ENCODE results near the gene KCNA2. TPM values are rescaled to one million over a fixed set of nuclear protein-coding genes. Genes with fewer than 3 reads are reported as not detected.

KCNA2 gene
- total RNA-seq, 2 experiments from 2014 or later = 0.19 to 0.64 TPM

DNA sequence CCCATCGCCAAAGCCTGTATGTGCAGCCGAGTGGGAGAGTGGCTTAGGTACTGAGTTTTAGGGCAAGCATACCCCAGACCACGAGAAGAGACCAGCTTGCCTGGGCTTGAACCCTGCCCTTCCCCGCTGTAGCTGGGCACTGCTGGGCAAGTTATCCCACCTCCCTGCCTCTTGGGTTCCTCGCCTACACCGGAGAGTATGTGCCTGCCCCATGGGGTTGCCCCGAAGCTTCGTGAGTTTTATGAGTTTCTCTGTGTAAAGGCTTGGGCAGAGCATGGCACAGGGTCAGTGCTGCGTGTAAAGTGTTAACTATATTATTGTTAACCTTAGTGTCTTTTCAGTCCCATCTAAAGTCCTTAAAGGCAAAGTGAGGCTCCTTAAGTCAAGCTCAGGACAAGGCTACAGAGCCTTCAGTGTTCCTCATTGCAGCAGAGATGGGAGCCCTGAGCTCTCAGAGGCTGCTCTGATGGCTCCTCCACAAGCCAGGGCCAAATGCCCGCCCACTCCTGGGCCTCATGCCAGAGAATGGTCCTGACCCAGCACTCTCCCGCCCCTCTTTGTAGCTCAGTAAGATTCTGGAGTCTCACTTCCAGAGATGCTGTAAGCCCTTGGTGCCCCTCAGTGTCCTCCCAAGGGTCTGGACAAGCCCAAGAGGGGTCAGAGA is 50.2 kb downstream of the KCNA2 start:
- intact Hi-C loops (cut with micrococcal nuclease) = loop anchor here (1.0 kb wide), 2 partner anchors 59 to 227 kb away; no protein-coding TSS in a partner anchor
- DNase-seq = no peak
- peaks cover 41% of the 10 kb centered on the region for H3K27me3 Mint-ChIP-seq (ENCODE audit: low read depth)
- H3K4me3 Mint-ChIP-seq = no peak overlapping the region
- CTCF ChIA-PET = interaction anchor here (0.7 to 3.1 kb wide), 21 partner anchors 11 to 231 kb away, joined by 3 to 18 read pairs (median 5); partner anchors contain the start of gene KCNA2
- H3K4me1 Mint-ChIP-seq (ENCODE audit: low read depth) = peaks cover 3% of the 10 kb centered on the region
- no peaks in the 10 kb centered on the region for H3K9me3 Mint-ChIP-seq
- H3K27ac Mint-ChIP-seq = no peak overlapping the region
- H3K36me3 Mint-ChIP-seq (ENCODE audit: low read depth) = no peaks in the 10 kb centered on the region

DNA sequence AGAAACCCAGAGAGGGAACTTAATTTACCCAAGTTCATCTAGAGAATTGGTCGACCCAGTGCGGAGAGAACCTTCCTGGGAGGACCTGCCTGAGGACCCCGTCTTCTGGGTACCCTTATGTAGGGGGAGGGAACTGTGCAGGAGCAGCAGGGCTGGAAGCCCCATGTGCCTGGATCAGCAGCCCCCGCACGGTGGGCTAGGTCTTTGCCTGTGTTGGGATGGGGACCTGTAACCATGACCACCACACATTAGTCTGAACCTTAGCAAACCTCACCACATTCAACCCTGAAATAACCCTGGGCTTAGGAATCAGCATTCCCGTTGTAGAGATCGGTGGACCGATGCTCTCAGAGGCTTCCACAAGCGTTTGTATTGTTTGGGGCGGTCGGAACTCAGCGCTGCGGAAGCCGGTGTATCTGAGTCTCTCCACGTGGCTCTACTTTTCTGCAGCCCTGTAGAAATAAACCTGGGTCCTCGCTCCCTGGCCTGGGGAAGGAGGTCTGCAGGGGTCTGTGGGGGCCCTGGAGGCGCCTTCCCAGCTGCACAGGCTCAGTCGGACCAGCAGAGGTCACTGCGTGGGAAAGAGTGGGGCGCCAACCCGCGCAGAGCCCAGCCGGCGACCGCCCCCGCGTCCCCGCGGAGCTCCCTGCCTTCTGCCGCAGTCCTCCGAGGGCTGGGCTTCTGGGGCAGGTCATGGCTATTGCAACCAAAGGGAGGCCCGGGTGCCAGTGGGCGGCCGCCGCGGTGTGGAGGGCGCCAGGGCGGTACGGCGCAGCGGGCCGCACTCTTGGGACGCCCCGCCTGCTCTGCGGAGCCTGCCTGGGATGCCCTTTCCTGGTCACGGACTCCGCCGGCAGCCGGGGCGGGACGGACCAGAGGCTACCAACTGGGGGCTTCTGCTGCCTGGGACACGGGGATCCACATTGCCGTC is 51.0 kb downstream of the KCNA2 start:
- CTCF ChIA-PET = interaction anchor here (0.7 to 3.1 kb wide), 21 partner anchors 10 to 232 kb away, joined by 3 to 18 read pairs (median 5); partner anchors contain the start of gene KCNA2
- Mint-ChIP-seq H3K36me3 (ENCODE audit: low read depth) (no peaks in the 10 kb centered on the region), H3K4me1 (ENCODE audit: low read depth) (peaks cover 3% of the 10 kb centered on the region), H3K4me3 (peak overlapping the region; percentile 22), H3K27me3 (ENCODE audit: low read depth) (peaks cover 41% of the 10 kb centered on the region), H3K27ac (no peak overlapping the region), H3K9me3 (no peaks in the 10 kb centered on the region)
- peak; percentile 55 for DNase-seq
- intact Hi-C loops (cut with micrococcal nuclease) = loop anchor here (1.0 kb wide), 2 partner anchors 60 to 228 kb away; no protein-coding TSS in a partner anchor

DNA sequence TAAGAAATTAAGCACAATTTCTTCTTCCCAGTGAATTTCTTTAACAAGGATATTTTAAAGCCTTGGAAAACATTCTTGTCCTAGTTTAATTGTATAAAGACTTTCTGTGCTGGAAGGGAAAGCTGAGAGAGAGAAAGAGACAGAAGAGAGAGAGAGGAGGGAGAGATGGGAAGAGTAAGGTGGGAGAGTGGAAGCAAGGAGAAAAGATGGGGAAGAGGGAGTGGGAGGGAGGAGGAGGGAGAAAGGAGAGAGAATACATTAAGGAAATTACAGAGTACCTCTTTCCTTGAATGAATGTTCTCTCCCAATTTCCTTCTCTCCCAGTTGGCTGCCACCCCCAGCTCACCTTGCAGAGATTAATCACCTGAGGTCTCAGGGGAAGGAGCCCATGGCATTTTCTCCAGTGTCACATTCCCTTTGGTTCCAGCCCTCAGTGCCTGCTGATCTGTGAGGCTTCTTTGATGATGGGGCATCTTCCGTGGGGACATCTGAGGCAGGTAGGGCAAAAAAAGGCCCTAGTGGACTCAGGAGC is 54.8 kb downstream of the KCNA2 start:
- Mint-ChIP-seq H3K36me3 (ENCODE audit: low read depth) (no peaks in the 10 kb centered on the region), H3K9me3 (no peaks in the 10 kb centered on the region), H3K27ac (no peak overlapping the region), H3K4me1 (ENCODE audit: low read depth) (peaks cover 3% of the 10 kb centered on the region), H3K4me3 (no peak overlapping the region), H3K27me3 (ENCODE audit: low read depth) (peaks cover 27% of the 10 kb centered on the region)
- intact Hi-C loops (cut with micrococcal nuclease) = no loop called here
- DNase-seq = no peak
- CTCF ChIA-PET = no interaction called here

DNA sequence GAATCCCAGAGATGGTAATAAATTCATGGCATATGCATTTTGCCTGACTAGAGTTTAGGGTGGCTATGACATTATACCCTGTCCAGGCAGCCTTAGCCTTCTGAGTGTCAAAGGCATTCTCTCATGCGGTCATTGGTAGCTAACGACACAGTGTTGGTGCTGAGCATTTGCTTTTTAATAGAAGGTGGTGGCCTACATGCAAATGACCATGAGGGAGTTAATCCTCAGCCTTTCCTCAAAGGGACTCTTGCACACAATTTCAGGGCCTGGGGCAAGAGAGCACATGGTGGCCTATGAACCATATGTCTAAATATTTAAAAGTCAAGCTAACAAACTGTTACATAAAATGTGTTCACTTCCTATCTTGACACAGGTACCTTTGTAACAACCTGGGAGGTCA is 56.3 kb downstream of the KCNA2 start:
- H3K27me3 Mint-ChIP-seq (ENCODE audit: low read depth) = peaks cover 19% of the 10 kb centered on the region
- no peaks in the 10 kb centered on the region for H3K36me3 Mint-ChIP-seq (ENCODE audit: low read depth)
- DNase-seq = no peak
- no peaks in the 10 kb centered on the region for H3K4me1 Mint-ChIP-seq (ENCODE audit: low read depth)
- no peaks in the 10 kb centered on the region for H3K9me3 Mint-ChIP-seq
- CTCF ChIA-PET = interaction anchor here (0.5 to 1.8 kb wide), 3 partner anchors 26 to 259 kb away, joined by 3 to 4 read pairs (median 4); no protein-coding TSS in a partner anchor
- H3K4me3 Mint-ChIP-seq = no peak overlapping the region
- intact Hi-C loops (cut with micrococcal nuclease) = no loop called here
- H3K27ac Mint-ChIP-seq = no peak overlapping the region

DNA sequence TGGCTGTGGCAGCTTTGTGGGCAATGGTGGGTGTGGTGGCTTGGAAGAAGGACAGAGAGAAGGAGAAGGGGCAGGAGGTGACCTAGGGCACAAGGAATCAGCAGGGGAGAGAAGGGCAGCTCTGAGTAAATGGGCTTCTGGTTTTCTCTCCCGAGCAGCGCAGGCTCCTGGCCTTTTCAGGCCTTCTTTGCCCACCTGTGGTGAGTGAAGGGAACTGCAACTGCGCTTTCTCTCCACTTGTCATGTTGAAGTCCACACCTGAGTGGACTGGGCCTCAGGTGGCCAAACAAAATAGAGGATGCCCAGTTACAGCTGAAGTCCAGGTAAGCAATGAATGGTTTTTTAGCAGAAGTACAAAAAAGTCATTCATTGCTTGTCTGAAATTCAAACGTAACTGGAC is 57.8 kb downstream of the KCNA2 start:
- Mint-ChIP-seq H3K4me1 (ENCODE audit: low read depth) (no peaks in the 10 kb centered on the region), H3K27ac (no peak overlapping the region), H3K36me3 (ENCODE audit: low read depth) (no peaks in the 10 kb centered on the region), H3K4me3 (no peak overlapping the region), H3K27me3 (ENCODE audit: low read depth) (peaks cover 10% of the 10 kb centered on the region), H3K9me3 (no peaks in the 10 kb centered on the region)
- CTCF ChIA-PET = interaction anchor here (0.9 to 1.8 kb wide), 4 partner anchors 25 to 238 kb away, joined by 3 to 4 read pairs (median 4); no protein-coding TSS in a partner anchor
- intact Hi-C loops (cut with micrococcal nuclease) = no loop called here
- no peak for DNase-seq

DNA sequence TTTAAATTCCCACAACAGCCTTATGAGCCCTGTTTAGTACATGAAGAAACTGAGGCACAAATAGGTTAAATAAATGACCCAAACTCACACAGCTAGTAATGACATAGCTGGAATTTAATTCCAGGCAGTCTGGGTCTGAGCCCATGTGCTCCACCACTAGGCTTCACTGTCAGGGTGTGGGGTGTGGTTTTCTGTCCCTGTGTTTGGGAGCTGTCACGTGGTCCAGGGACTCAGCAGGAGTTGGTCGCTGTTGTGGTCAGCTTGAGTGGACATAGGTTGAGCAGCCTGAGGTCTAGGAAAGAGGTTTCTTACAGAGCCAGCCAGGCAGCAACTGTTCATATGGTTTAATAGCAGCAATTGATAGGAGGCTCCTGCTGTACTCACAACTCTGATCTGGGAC is 59.1 kb downstream of the KCNA2 start:
- intact Hi-C loops (cut with micrococcal nuclease) = no loop called here
- CTCF ChIA-PET = interaction anchor here (0.9 kb wide), 1 partner anchor 72 kb away, joined by 3 read pairs; no protein-coding TSS in a partner anchor
- Mint-ChIP-seq H3K4me1 (ENCODE audit: low read depth) (no peaks in the 10 kb centered on the region), H3K36me3 (ENCODE audit: low read depth) (no peaks in the 10 kb centered on the region), H3K4me3 (no peak overlapping the region), H3K9me3 (no peaks in the 10 kb centered on the region), H3K27ac (no peak overlapping the region), H3K27me3 (ENCODE audit: low read depth) (peaks cover 2% of the 10 kb centered on the region)
- DNase-seq = no peak

DNA sequence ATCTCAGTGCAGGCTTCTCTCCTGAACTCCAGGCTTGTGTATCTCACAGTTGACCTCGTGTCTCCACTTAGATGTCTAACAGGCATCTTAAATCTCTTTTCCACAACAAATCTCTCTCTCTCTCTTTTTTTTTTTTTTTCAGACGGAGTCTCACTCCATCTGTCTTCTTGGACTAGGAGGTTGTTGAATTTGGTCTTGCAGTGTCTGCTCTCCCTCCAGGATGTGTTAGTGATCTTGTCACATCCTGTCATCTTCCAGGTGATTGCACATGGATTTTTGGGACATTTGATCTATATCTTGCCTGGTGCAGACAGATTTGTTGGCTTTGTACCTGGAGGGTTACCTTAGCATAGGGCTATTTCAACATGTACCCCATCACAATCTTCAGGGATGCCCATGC is 60.7 kb downstream of the KCNA2 start:
- CTCF ChIA-PET = interaction anchor here (0.9 to 1.6 kb wide), 3 partner anchors 8 to 50 kb away, joined by 3 to 4 read pairs (median 3); no protein-coding TSS in a partner anchor

DNA sequence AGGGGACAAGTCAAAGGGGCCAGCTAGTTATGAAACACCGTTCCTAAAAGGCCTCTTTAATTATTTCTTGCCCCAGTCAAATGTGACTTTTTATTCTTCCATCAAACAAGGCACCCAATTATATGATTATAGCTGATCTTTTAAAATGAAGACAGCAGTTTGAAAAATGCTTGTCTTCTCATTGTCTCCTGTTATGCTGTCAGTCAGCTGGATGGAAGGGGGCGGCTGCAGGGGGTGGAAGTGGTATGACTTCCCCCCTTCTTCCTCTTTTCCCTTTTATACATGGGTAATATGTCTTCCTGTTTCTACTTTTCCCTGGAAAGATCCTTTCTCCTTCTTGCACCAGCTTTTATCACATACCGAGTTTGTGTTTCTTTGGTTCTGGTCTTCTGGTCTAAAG is 61.4 kb downstream of the KCNA2 start:
- Mint-ChIP-seq H3K36me3 (ENCODE audit: low read depth) (no peaks in the 10 kb centered on the region), H3K9me3 (no peaks in the 10 kb centered on the region), H3K4me1 (ENCODE audit: low read depth) (no peaks in the 10 kb centered on the region), H3K27me3 (ENCODE audit: low read depth) (no peaks in the 10 kb centered on the region), H3K27ac (no peak overlapping the region), H3K4me3 (no peak overlapping the region)
- CTCF ChIA-PET = interaction anchor here (0.9 to 1.6 kb wide), 3 partner anchors 9 to 49 kb away, joined by 3 to 4 read pairs (median 3); no protein-coding TSS in a partner anchor
- intact Hi-C loops (cut with micrococcal nuclease) = no loop called here
- no peak for DNase-seq

More for the DNA sequence above, 60.7 kb downstream of the KCNA2 start:
- Mint-ChIP-seq H3K4me1 (ENCODE audit: low read depth) (no peaks in the 10 kb centered on the region), H3K4me3 (no peak overlapping the region), H3K36me3 (ENCODE audit: low read depth) (no peaks in the 10 kb centered on the region), H3K27ac (no peak overlapping the region), H3K9me3 (no peaks in the 10 kb centered on the region), H3K27me3 (ENCODE audit: low read depth) (no peaks in the 10 kb centered on the region)
- intact Hi-C loops (cut with micrococcal nuclease) = no loop called here
- no peak for DNase-seq

Other genes with a start within 250 kb of the KCNA2 start
- gene SLC16A4, start 215.3 kb downstream of the KCNA2 start, total RNA-seq = under 1 TPM; 0.14 to 0.37 TPM
- 100 to 1,000 TPM; 138 to 144 TPM for gene LAMTOR5, start 198.7 kb downstream of the KCNA2 start, total RNA-seq
- not detected for gene PROK1, start 155.2 kb downstream of the KCNA2 start, total RNA-seq
- gene KCNA10, start 87.2 kb downstream of the KCNA2 start, total RNA-seq = not detected
- 10 to 100 TPM; 15.3 to 15.4 TPM for gene KCNA3, start 68.6 kb upstream of the KCNA2 start, total RNA-seq